ENCODE measurements around the gene CFD.

CFD gene

GRCh38 chr19:911197-912033 lies 52.0 kb downstream of the CFD start:
- DNase-seq: no peak

DNA sequence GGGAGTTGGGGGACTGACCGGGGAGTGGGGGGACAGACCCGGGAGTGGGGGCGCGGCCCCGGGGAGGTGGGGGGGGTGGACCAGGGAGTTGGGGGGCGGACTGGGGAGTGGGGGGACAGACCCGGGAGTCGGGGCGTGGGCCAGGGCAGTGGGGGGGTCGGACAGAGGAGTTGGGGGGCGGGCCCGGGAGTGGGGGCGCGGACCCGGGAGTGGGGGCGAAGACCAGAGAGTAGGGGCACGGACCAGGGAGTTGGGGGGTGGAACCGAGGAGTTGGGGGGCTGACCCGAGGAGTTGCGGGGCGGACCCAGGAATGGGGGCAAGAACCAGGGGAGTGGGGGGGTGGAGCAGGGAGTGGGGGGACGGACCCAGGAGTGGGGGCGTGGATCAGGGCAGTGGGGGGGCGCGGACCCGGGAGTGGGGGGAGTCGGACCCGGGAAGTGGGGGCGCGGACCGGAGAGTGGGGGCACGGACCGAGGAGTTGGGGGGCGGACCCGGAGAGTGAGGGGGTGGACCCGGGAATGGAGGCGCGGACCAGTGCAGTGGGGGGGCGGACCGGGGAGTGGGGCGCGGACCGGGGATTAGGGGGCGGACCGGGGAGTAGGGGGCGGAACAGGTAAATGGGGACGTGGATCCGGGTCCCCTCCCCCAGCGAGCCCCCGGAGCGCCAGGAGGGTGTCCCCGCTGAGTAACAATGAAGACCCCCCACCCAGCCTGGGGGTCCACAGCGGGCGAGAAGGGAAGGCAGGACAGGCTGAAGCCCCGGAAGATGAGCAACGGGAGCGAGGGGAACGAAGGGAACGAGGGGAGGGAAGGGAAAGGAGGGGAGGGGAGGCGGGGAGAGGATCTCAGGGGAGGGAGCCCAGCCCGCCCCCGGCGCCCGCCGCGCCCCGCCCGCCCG lies 53.0 kb downstream of the CFD start:
- DNase-seq: no peak
